GM15510 (cell line): ENCODE measurements around the gene TDRD1.

Experiments used
- POLR2A ChIP-seq: IDR thresholded peaks from 3 replicates; pipeline ENCODE4 v1.6.1; 2011; ENCODE audit warnings: borderline replicate concordance; ENCODE audit not compliant: insufficient read length; ENCODE audit errors: extremely low read depth

TDRD1 gene

GRCh38 chr10:114179148-114179547 lies at the start of gene TDRD1:
Gene TDRD1 (plus strand): TSS chr10:114179353. CDS start chr10:114187832, 8,479 bp downstream.
- no peak for TF ChIP-seq POLR2A

- TF ChIP-seq POLR2A = no peak
Measured at GRCh38 chr10:114131094-114131493, 48.1 kb upstream of the TDRD1 start.

- TF ChIP-seq POLR2A = no peak
Measured at GRCh38 chr10:114135476-114135875, 43.7 kb upstream of the TDRD1 start.

- no peak for TF ChIP-seq POLR2A
Measured at GRCh38 chr10:114138581-114138980, 40.6 kb upstream of the TDRD1 start.

- TF ChIP-seq POLR2A = no peak
Measured at GRCh38 chr10:114140036-114140435, 39.1 kb upstream of the TDRD1 start.

- TF ChIP-seq POLR2A = no peak
Measured at GRCh38 chr10:114142018-114142417, 37.1 kb upstream of the TDRD1 start.

- TF ChIP-seq POLR2A = no peak
Measured at GRCh38 chr10:114143160-114143559, 36.0 kb upstream of the TDRD1 start.

GRCh38 chr10:114151486-114151885 lies 27.7 kb upstream of the TDRD1 start:
- no peak for TF ChIP-seq POLR2A

- no peak for TF ChIP-seq POLR2A
Measured at GRCh38 chr10:114151892-114152291, 27.3 kb upstream of the TDRD1 start.

GRCh38 chr10:114157912-114158311 lies 21.2 kb upstream of the TDRD1 start:
- no peak for TF ChIP-seq POLR2A

GRCh38 chr10:114163062-114163461 lies 16.1 kb upstream of the TDRD1 start:
- no peak for TF ChIP-seq POLR2A

GRCh38 chr10:114166043-114166442 lies 13.1 kb upstream of the TDRD1 start:
- TF ChIP-seq POLR2A = no peak

- TF ChIP-seq POLR2A = no peak
Measured at GRCh38 chr10:114166494-114166893, 12.7 kb upstream of the TDRD1 start.

- no peak for TF ChIP-seq POLR2A
Measured at GRCh38 chr10:114167985-114168384, 11.2 kb upstream of the TDRD1 start.

- no peak for TF ChIP-seq POLR2A
Measured at GRCh38 chr10:114168450-114169009, 10.6 kb upstream of the TDRD1 start.

- no peak for TF ChIP-seq POLR2A
Measured at GRCh38 chr10:114172216-114172615, 6.9 kb upstream of the TDRD1 start.
